HG03280 (cell line): ENCODE data around the gene ABCA9.

Source experiments
- ATAC-seq: cut with Tn5 transposase; IDR thresholded peaks from one replicate; pipeline ENCODE4 v1.9.1; 2021; ENCODE audit warnings: mild to moderate bottlenecking, moderate library complexity; ENCODE audit not compliant: unreplicated experiment

ABCA9 gene

GRCh38 chr17:69066482-69066881 lies 5.8 kb upstream of the ABCA9 start:
- no peak for ATAC-seq

GRCh38 chr17:69065113-69065512 lies 4.4 kb upstream of the ABCA9 start:
- no peak for ATAC-seq

GRCh38 chr17:69064476-69064875 lies 3.7 kb upstream of the ABCA9 start:
- ATAC-seq, result no peak

GRCh38 chr17:69064001-69064400 lies 3.3 kb upstream of the ABCA9 start:
- ATAC-seq, result no peak

- ATAC-seq, result no peak
Observed at GRCh38 chr17:69062860-69063581, 2.3 kb upstream of the ABCA9 start.

GRCh38 chr17:69061721-69062556 lies 1.2 kb upstream of the ABCA9 start:
- ATAC-seq, result no peak

GRCh38 chr17:69059458-69060175 lies 1.1 kb downstream of the ABCA9 start:
- ATAC-seq, result no peak

GRCh38 chr17:69058165-69058564 lies 2.6 kb downstream of the ABCA9 start:
- no peak for ATAC-seq

- ATAC-seq, result no peak
Observed at GRCh38 chr17:69057280-69057679, 3.4 kb downstream of the ABCA9 start.

- ATAC-seq, result no peak
Observed at GRCh38 chr17:69056179-69056823, 4.4 kb downstream of the ABCA9 start.

GRCh38 chr17:69055334-69055733 lies 5.4 kb downstream of the ABCA9 start:
- no peak for ATAC-seq

- ATAC-seq, result no peak
Observed at GRCh38 chr17:69050999-69051775, 9.5 kb downstream of the ABCA9 start.

- ATAC-seq, result no peak
Observed at GRCh38 chr17:69048634-69049033, 12.1 kb downstream of the ABCA9 start.

GRCh38 chr17:69047368-69048263 lies 13.1 kb downstream of the ABCA9 start:
- no peak for ATAC-seq

- ATAC-seq, result no peak
Observed at GRCh38 chr17:69046121-69046807, 14.5 kb downstream of the ABCA9 start.

GRCh38 chr17:69045646-69046045 lies 15.1 kb downstream of the ABCA9 start:
- no peak for ATAC-seq

GRCh38 chr17:69044371-69044770 lies 16.4 kb downstream of the ABCA9 start:
- ATAC-seq, result no peak

GRCh38 chr17:69043098-69043734 lies 17.5 kb downstream of the ABCA9 start:
- ATAC-seq, result no peak
